Liver (tissue), 9 donors: ENCODE measurements around the gene GFRA4. TPM values are rescaled to one million over a fixed set of nuclear protein-coding genes. Genes with fewer than 3 reads are reported as not detected.

Source experiments
- DNase-seq: peaks from one replicate; pipeline ENCODE4 v3.0.0-alpha.2; 2017; ENCODE audit warnings: low spot score
- H3K27ac ChIP-seq, 2 donors: one replicate each; pipeline ENCODE4 v1.7.0; 2013; ENCODE audit warnings: inconsistent platforms in 2 of 2, low read length in 2 of 2, control low read depth in 1 of 2, low read depth in 1 of 2, mild to moderate bottlenecking in 1 of 2
- H3K27me3 ChIP-seq, 4 donors: one replicate each; pipeline versions ENCODE4 v1.6.1 to v1.7.0; 2013; ENCODE audit warnings: low read length in 3 of 4, inconsistent platforms in 1 of 4, mild to moderate bottlenecking in 1 of 4, moderate library complexity in 1 of 4; ENCODE audit not compliant: control insufficient read depth in 4 of 4, insufficient read depth in 4 of 4
- H3K36me3 ChIP-seq, 4 donors: one replicate each; pipeline versions ENCODE4 v1.6.1 to v1.7.0; 2013; ENCODE audit warnings: low read length in 3 of 4, mild to moderate bottlenecking in 3 of 4, low read depth in 1 of 4, moderate library complexity in 1 of 4; ENCODE audit not compliant: control insufficient read depth in 4 of 4, insufficient read depth in 3 of 4
- H3K4me1 ChIP-seq, 4 donors: one replicate each; pipeline versions ENCODE4 v1.6.1 to v1.7.0; 2013; ENCODE audit warnings: low read length in 3 of 4, mild to moderate bottlenecking in 3 of 4, moderate library complexity in 1 of 4; ENCODE audit not compliant: control insufficient read depth in 4 of 4, insufficient read depth in 4 of 4
- H3K4me3 ChIP-seq, 3 donors: one replicate each; pipeline versions ENCODE4 v1.6.1 to v1.7.0; 2013; ENCODE audit warnings: low read length in 3 of 3, control low read depth in 1 of 3, low read depth in 1 of 3, mild to moderate bottlenecking in 1 of 3
- H3K9ac ChIP-seq, 2 donors: one replicate each; pipeline ENCODE4 v1.7.0; 2013; ENCODE audit warnings: low read length in 2 of 2, mild to moderate bottlenecking in 2 of 2, moderate library complexity in 2 of 2, control low read depth in 1 of 2, low read depth in 1 of 2
- H3K9me3 ChIP-seq, 4 donors: one replicate each; pipeline versions ENCODE4 v1.6.1 to v1.7.0; 2013; ENCODE audit warnings: low read length in 3 of 4; ENCODE audit not compliant: control insufficient read depth in 4 of 4
- FOXA1 ChIP-seq: IDR thresholded peaks from 2 replicates; pipeline ENCODE4 v1.6.1; 2016; ENCODE audit warnings: antibody characterized with exemption
- FOXA2 ChIP-seq: IDR thresholded peaks from 2 replicates; pipeline ENCODE4 v1.6.1; 2016; ENCODE audit warnings: antibody characterized with exemption
- GABPA ChIP-seq, 2 donors: IDR thresholded peaks in 1 of 2; conservative IDR thresholded peaks in 1 of 2; 2 replicates each; pipeline ENCODE4 v1.6.1; 2016; ENCODE audit warnings: antibody characterized with exemption in 2 of 2, mild to moderate bottlenecking in 1 of 2, moderate library complexity in 1 of 2
- HNF4A ChIP-seq, 2 donors: conservative IDR thresholded peaks; 2 replicates each; pipeline ENCODE4 v1.6.1; 2016; ENCODE audit warnings: antibody characterized with exemption in 2 of 2, mild to moderate bottlenecking in 2 of 2
- HNF4G ChIP-seq: IDR thresholded peaks from 2 replicates; pipeline ENCODE4 v1.6.1; 2016; ENCODE audit warnings: antibody characterized with exemption
- JUND ChIP-seq, 2 donors: IDR thresholded peaks; 2 replicates each; pipeline ENCODE4 v1.6.1; 2016; ENCODE audit warnings: antibody characterized with exemption in 2 of 2
- MAX ChIP-seq: IDR thresholded peaks from 2 replicates; pipeline ENCODE4 v1.6.1; 2016; ENCODE audit warnings: antibody characterized with exemption
- NR2F2 ChIP-seq: IDR thresholded peaks from 2 replicates; pipeline ENCODE4 v1.6.1; 2016; ENCODE audit warnings: antibody characterized with exemption
- REST ChIP-seq: IDR thresholded peaks from 2 replicates; pipeline ENCODE4 v1.6.1; 2016; ENCODE audit warnings: antibody characterized with exemption, mild to moderate bottlenecking
- SP1 ChIP-seq: IDR thresholded peaks from 2 replicates; pipeline ENCODE4 v1.6.1; 2018; ENCODE audit warnings: antibody characterized with exemption, mild to moderate bottlenecking
- YY1 ChIP-seq: IDR thresholded peaks from 2 replicates; pipeline ENCODE4 v1.6.1; 2016; ENCODE audit warnings: antibody characterized with exemption, mild to moderate bottlenecking
- ZBTB33 ChIP-seq: IDR thresholded peaks from 2 replicates; pipeline ENCODE4 v1.6.1; 2016; ENCODE audit warnings: antibody characterized with exemption
- WGBS: extraction: QIAGEN DNeasy Blood & Tissue Kit; methylation state at CpG from one replicate; pipeline ENCODE4 v1.1.7; 2013; 5-methylcytosine and 5-hydroxymethylcytosine counted together
- polyA plus RNA-seq, 2 donors: library from polyadenylated mRNA; stranded (reverse) in 1 of 2; unstranded in 1 of 2; fragments of 200-250 nt in 1 of 2; fragments of >200 nt in 1 of 2; fragmentation: Nextera tagmentation in 1 of 2; extraction: Ambion mirVana in 1 of 2; gene quantifications; one replicate each; pipeline versions ENCODE4 v1.2.1 to v1.2.3, GENCODE V29; 2013 to 2015
- total RNA-seq, 2 donors: library from RNA; depleted of rRNA; stranded (reverse); fragments of >200 nt; gene quantifications; one replicate each; pipeline ENCODE4 v1.2.3, GENCODE V29; 2014
- donor health status: healthy.
- donor health status: healthy.
- donor health status: healthy.
- donor health status: healthy.
- donor health status: healthy.

Gene GFRA4
- total and polyA plus RNA-seq, 4 donors = not detected

- TF ChIP-seq FOXA2 = no peak
- TF ChIP-seq GABPA (IDR thresholded peaks at IDR 0.05 in 1 of 2, conservative IDR thresholded peaks at IDR 0.05 in 1 of 2) = no peak
- TF ChIP-seq YY1 = no peak
- TF ChIP-seq REST = no peak
- TF ChIP-seq SP1 = no peak
- no peak for TF ChIP-seq NR2F2
- no peak for TF ChIP-seq HNF4A (conservative IDR thresholded peaks at IDR 0.05)
- Histone ChIP-seq H3K9ac (no peak overlapping the region), H3K4me1 (peaks cover 0 to 11% (median 5%) of the 10 kb centered on the region in 4 donors), H3K27ac (no peak overlapping the region), H3K27me3 (peaks cover 0 to 8% (median 6%) of the 10 kb centered on the region in 4 donors), H3K9me3 (no peaks in the 10 kb centered on the region), H3K4me3 (no peak overlapping the region), H3K36me3 (no peaks in the 10 kb centered on the region)
- WGBS = 90% methylated on average over 14 of the region's 14 CpGs
- DNase-seq = no peak
Observed at GRCh38 chr20:3678856-3679720, 15.9 kb upstream of the GFRA4 start.

GRCh38 chr20:3678198-3678597 lies 15.0 kb upstream of the GFRA4 start:
- peaks cover 0 to 11% (median 8%) of the 10 kb centered on the region in 4 donors for H3K27me3 ChIP-seq
- no peaks in the 10 kb centered on the region for H3K36me3 ChIP-seq
- no peak overlapping the region for H3K4me3 ChIP-seq
- DNase-seq = no peak
- H3K9ac ChIP-seq = no peak overlapping the region
- 71% methylated on average over 2 of the region's 2 CpGs for WGBS
- H3K27ac ChIP-seq = no peak overlapping the region
- TF ChIP-seq HNF4A (conservative IDR thresholded peaks at IDR 0.05) = no peak
- TF ChIP-seq HNF4G = no peak
- TF ChIP-seq NR2F2 = no peak
- no peak for TF ChIP-seq ZBTB33
- no peak for TF ChIP-seq JUND (IDR thresholded peaks at IDR 0.05)
- TF ChIP-seq FOXA2 = no peak
- TF ChIP-seq MAX = no peak
- no peak for TF ChIP-seq YY1
- TF ChIP-seq GABPA (IDR thresholded peaks at IDR 0.05 in 1 of 2, conservative IDR thresholded peaks at IDR 0.05 in 1 of 2) = no peak
- TF ChIP-seq FOXA1 = no peak
- H3K4me1 ChIP-seq = peaks cover 0 to 11% (median 5%) of the 10 kb centered on the region in 4 donors
- no peaks in the 10 kb centered on the region for H3K9me3 ChIP-seq
